BE2C (cell line): ENCODE measurements around the gene ZC3HAV1.

Source experiments
- DNase-seq: peaks from one replicate; pipeline ENCODE4 v3.0.0-alpha.2; 2020
- H3K27me3 ChIP-seq: fragments of 250-450 bp; sonication (Bioruptor Pico); 2 replicates; pipeline ENCODE4 v1.5.1; 2020; ENCODE audit warnings: mild to moderate bottlenecking
- H3K36me3 ChIP-seq: fragments of 250-450 bp; sonication (Bioruptor Pico); 2 replicates; pipeline ENCODE4 v1.5.1; 2020; ENCODE audit warnings: mild to moderate bottlenecking
- H3K4me1 ChIP-seq: fragments of 250-450 bp; sonication (Bioruptor Pico); 2 replicates; pipeline ENCODE4 v1.5.1; 2020
- H3K4me3 ChIP-seq: 2 replicates; pipeline ENCODE4 v1.5.1; 2011; ENCODE audit warnings: low read depth, low read length
- H3K9me3 ChIP-seq: fragments of 250-450 bp; sonication (Bioruptor Pico); 2 replicates; pipeline ENCODE4 v1.5.1; 2020
- CTCF ChIP-seq: IDR thresholded peaks from 2 replicates; pipeline ENCODE4 v1.5.1; 2012; ENCODE audit warnings: mild to moderate bottlenecking, low read depth, low read length

Gene ZC3HAV1

DNA sequence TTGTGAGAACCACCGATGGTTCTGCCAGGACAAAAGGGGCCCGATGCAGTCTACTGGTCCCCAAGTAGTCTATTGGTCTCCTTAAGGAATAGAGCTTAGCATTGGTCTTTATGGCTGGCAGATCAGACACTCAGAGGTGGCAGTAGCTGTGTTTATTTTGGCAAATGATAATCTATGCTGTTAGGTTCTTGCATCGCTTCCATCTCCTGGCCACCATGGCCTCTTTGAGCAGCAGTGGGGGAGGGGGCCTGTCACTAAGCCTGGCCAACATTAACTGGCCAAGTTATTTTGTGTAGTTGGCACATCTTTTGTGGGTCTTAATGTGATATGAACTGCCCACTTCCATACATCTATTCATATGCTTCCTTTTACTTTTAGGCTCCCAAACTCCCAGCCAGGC is 4.5 kb upstream of the ZC3HAV1 start:
- Histone ChIP-seq H3K27me3 (no peaks in the 10 kb centered on the region), H3K4me3 (no peak overlapping the region), H3K36me3 (peaks cover 2% of the 10 kb centered on the region; the same call in 1 of the 2 replicates), H3K9me3 (no peaks in the 10 kb centered on the region), H3K4me1 (peaks cover 8% of the 10 kb centered on the region)
- TF ChIP-seq CTCF: no peak
- no peak for DNase-seq

GRCh38 chr7:139112741-139113250 is 3.3 kb upstream of the ZC3HAV1 start:
- DNase-seq: no peak
- H3K9me3 ChIP-seq: no peaks in the 10 kb centered on the region
- no peaks in the 10 kb centered on the region for H3K27me3 ChIP-seq
- H3K36me3 ChIP-seq: peaks cover 3% of the 10 kb centered on the region; the same call in 1 of the 2 replicates
- no peaks in the 10 kb centered on the region for H3K4me1 ChIP-seq
- TF ChIP-seq CTCF: no peak
- H3K4me3 ChIP-seq: no peak overlapping the region

- Histone ChIP-seq H3K4me3 (no peak overlapping the region), H3K27me3 (no peaks in the 10 kb centered on the region), H3K9me3 (no peaks in the 10 kb centered on the region), H3K36me3 (peaks cover 3% of the 10 kb centered on the region; the same call in 1 of the 2 replicates), H3K4me1 (no peaks in the 10 kb centered on the region)
- no peak for DNase-seq
- no peak for TF ChIP-seq CTCF
Observed at GRCh38 chr7:139112316-139112715, 2.8 kb upstream of the ZC3HAV1 start.

DNA sequence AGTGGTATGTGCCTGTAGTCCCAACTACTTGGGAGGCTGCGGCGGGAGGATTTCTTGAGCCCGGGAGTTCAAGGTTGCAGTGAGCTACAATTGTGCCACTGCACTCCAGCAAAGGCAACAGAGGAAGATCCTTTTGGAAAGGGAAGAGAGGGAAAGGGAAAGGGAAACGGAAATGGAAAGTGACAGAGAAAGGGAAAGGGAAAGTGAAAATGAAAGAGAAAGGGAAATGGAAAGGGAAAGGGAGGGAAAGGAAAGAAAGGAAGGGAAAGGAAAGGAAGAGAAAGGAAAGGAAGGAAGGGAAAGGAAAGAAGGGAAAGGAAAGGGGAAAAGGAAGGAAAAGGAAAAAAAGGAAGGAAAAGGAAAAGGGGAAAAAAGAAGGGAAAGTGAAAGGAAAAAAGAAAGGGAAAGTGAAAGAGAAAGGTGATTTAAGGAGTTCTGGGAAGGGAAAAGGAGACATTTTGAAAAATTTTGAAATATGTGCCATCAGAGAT is 2.3 kb upstream of the ZC3HAV1 start:
- no peaks in the 10 kb centered on the region for H3K9me3 ChIP-seq
- no peaks in the 10 kb centered on the region for H3K4me1 ChIP-seq
- peaks cover 3% of the 10 kb centered on the region; the same call in 1 of the 2 replicates for H3K36me3 ChIP-seq
- no peak overlapping the region for H3K4me3 ChIP-seq
- H3K27me3 ChIP-seq: no peaks in the 10 kb centered on the region
- TF ChIP-seq CTCF: no peak
- DNase-seq: no peak

DNA sequence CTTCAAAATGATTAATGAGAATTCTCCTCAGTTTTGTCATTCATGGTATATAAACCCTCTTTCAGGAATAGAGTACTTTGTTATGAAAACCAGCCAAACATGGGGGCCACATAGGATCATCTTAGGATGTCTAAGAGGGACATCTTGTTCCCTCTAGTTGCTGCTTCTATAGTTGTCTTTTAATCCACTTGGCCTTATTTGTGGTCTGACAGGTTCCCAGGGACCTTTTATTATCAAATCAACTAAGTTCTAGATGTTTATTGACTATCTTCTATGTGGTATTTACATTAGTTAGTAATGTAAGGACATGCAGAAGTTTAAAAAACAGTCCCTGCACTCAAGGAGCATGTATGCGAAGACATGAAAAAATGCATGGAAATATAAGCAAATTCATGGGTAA is 1.6 kb upstream of the ZC3HAV1 start:
- Histone ChIP-seq H3K36me3 (peaks cover 3% of the 10 kb centered on the region; the same call in 1 of the 2 replicates), H3K9me3 (no peaks in the 10 kb centered on the region), H3K27me3 (no peaks in the 10 kb centered on the region), H3K4me1 (no peaks in the 10 kb centered on the region), H3K4me3 (no peak overlapping the region)
- no peak for TF ChIP-seq CTCF
- DNase-seq: no peak

- no peak for TF ChIP-seq CTCF
- Histone ChIP-seq H3K4me1 (no peaks in the 10 kb centered on the region), H3K4me3 (peak overlapping the region; percentile 95), H3K36me3 (peaks cover 3% of the 10 kb centered on the region; the same call in 1 of the 2 replicates), H3K9me3 (no peaks in the 10 kb centered on the region), H3K27me3 (no peaks in the 10 kb centered on the region)
- no peak for DNase-seq
Observed at GRCh38 chr7:139109983-139110411, 477 bp upstream of the ZC3HAV1 start.
